Suprapubic skin (tissue), 4 donors: ENCODE data around the gene TGM2. TPM values are rescaled to one million over a fixed set of nuclear protein-coding genes. Genes with fewer than 3 reads are reported as not detected.

Source experiments
- DNase-seq, 2 donors: peaks; one replicate each; pipeline ENCODE4 v3.0.0-alpha.2; 2019; ENCODE audit warnings: low spot score in 2 of 2
- H3K27ac ChIP-seq: fragments of 200-600 bp; sonication (generic); one replicate; pipeline ENCODE4 v1.5.1; 2019
- H3K27me3 ChIP-seq: fragments of 200-600 bp; sonication (generic); one replicate; pipeline ENCODE4 v1.5.1; 2019
- H3K36me3 ChIP-seq: fragments of 200-600 bp; sonication (generic); one replicate; pipeline ENCODE4 v1.5.1; 2019
- H3K4me1 ChIP-seq: fragments of 200-600 bp; sonication (generic); one replicate; pipeline ENCODE4 v1.5.1; 2019
- H3K4me3 ChIP-seq: fragments of 200-600 bp; sonication (generic); one replicate; pipeline ENCODE4 v1.5.1; 2019; ENCODE audit warnings: mild to moderate bottlenecking
- H3K9me3 ChIP-seq: fragments of 200-600 bp; sonication (generic); one replicate; pipeline ENCODE4 v1.5.1; 2019
- CTCF ChIP-seq, 2 donors: fragments of 200-600 bp in 1 of 2; fragments of 450-650 bp in 1 of 2; sonication (generic) in 1 of 2; IDR thresholded peaks; one replicate each; pipeline ENCODE4 v1.5.1; 2016 to 2019; ENCODE audit warnings: antibody characterized with exemption in 2 of 2, mild to moderate bottlenecking in 1 of 2, moderate library complexity in 1 of 2
- EP300 ChIP-seq: sonication (generic); formaldehyde crosslinking; IDR thresholded peaks from one replicate; pipeline ENCODE4 v1.6.1; 2017; ENCODE audit warnings: antibody characterized with exemption
- POLR2A ChIP-seq, 2 donors: fragments of 450-650 bp; IDR thresholded peaks; one replicate each; pipeline ENCODE4 v1.6.1; 2017; ENCODE audit warnings: antibody characterized with exemption in 2 of 2, mild to moderate bottlenecking in 2 of 2, moderate library complexity in 2 of 2
- POLR2AphosphoS5 ChIP-seq, 3 donors: sonication (generic); formaldehyde crosslinking; IDR thresholded peaks; one replicate each; pipeline ENCODE4 v1.6.1; 2017; ENCODE audit warnings: antibody characterized with exemption in 3 of 3
- whole genome bisulfite sequencing: methylation state at CpG from one replicate; pipeline ENCODE4 v1.1.5; 2018; 5-methylcytosine and 5-hydroxymethylcytosine counted together
- total RNA-seq, 4 donors: library from RNA; depleted of rRNA; stranded (reverse); fragments of >200 nt; gene quantifications; one replicate each; pipeline ENCODE4 v1.1.0, GENCODE V29; 2016

The TGM2 gene
- total RNA-seq, 4 donors from 2014 or later: 1.5 to 6.6 (median 3.8) TPM

DNA sequence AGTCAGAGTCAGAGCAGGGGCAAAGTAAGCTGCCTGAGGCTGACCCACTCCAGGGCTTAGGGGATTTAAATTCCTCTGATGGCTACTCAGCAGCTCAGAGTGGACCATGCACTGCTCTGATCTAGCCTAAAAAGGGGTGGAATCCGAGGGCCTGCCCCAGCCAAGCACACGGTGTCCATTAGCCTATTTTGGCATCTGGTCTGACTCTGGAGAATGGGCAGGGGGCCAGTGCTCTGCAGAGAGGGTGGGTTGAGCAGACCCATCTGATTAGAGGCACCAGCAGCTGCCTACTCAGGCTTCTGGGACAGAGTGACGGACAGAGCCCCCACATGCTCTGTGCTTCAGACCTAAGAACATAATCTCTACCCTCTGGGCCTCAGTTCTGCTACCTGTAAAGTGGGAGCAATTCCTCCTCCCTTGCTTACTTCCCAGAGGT is 25.9 kb upstream of the TGM2 start:
- H3K27ac ChIP-seq: no peak overlapping the region
- peaks cover 7% of the 10 kb centered on the region for H3K27me3 ChIP-seq
- no peak overlapping the region for H3K4me3 ChIP-seq
- no peaks in the 10 kb centered on the region for H3K36me3 ChIP-seq
- H3K9me3 ChIP-seq: no peaks in the 10 kb centered on the region
- DNase-seq: no peak
- TF ChIP-seq POLR2A (IDR thresholded peaks at IDR 0.05) (no peak), POLR2AphosphoS5 (IDR thresholded peaks at IDR 0.05) (no peak), EP300 (no peak), CTCF (IDR thresholded peaks at IDR 0.05) (no peak)
- WGBS: 75% methylated on average over 2 of the region's 3 CpGs
- H3K4me1 ChIP-seq: peaks cover 4% of the 10 kb centered on the region

DNA sequence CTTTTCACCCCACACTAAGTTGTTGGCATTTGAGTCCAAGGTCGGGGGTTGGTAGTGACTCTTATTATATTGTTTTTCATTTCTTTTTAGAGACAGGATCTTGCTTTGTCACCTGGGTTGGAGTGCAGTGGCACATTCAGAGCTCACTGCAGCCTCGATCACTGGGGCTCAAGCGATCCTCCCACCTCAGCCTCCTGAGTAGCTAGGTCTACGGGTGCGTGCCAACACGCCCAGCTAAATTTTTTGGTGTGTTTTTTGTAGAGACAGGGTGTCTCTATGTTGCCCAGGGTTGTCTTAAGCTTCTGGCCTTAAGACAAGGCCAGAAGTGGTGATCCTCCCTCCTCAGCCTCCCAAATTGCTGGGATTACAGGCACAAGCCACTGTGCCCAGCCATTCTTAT is 25.1 kb upstream of the TGM2 start:
- Histone ChIP-seq H3K27ac (no peak overlapping the region), H3K9me3 (no peaks in the 10 kb centered on the region), H3K4me1 (no peaks in the 10 kb centered on the region), H3K36me3 (no peaks in the 10 kb centered on the region), H3K27me3 (peaks cover 2% of the 10 kb centered on the region), H3K4me3 (no peak overlapping the region)
- 95% methylated on average over 6 of the region's 6 CpGs for WGBS
- DNase-seq: no peak
- TF ChIP-seq POLR2AphosphoS5 (IDR thresholded peaks at IDR 0.05): no peak
- TF ChIP-seq EP300: no peak
- TF ChIP-seq CTCF (IDR thresholded peaks at IDR 0.05): no peak
- TF ChIP-seq POLR2A (IDR thresholded peaks at IDR 0.05): no peak

GRCh38 chr20:38187517-38187916 is 22.4 kb upstream of the TGM2 start:
- Histone ChIP-seq H3K4me3 (no peak overlapping the region), H3K4me1 (no peaks in the 10 kb centered on the region), H3K27ac (no peak overlapping the region), H3K27me3 (peaks cover 5% of the 10 kb centered on the region), H3K9me3 (no peaks in the 10 kb centered on the region), H3K36me3 (no peaks in the 10 kb centered on the region)
- no peak for DNase-seq
- WGBS: 78% methylated on average over 5 of the region's 5 CpGs
- TF ChIP-seq EP300 (no peak), POLR2A (IDR thresholded peaks at IDR 0.05) (no peak), POLR2AphosphoS5 (IDR thresholded peaks at IDR 0.05) (no peak), CTCF (IDR thresholded peaks at IDR 0.05) (peak in 1 of 2 donors; percentile 14)

DNA sequence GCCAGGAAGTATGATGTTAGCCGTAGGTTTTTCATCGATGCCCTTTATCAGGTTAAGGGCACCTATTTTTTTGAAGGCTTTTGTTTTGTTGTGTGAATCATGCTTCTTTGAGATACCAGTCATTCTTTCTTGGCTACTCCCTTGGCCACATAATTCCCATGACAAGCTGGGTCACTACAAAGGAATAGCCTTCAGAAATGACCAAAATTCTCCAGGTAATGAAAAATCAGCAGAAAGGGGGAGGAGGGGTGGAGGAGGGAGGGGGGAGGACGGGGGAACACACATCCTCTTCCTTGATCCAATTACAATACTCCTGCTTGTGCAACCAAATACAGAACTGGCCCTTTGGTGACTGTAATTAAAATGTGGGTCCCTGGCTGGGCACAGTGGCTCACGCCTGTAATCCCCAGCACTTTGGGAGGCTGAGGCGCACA is 21.7 kb upstream of the TGM2 start:
- H3K36me3 ChIP-seq: no peaks in the 10 kb centered on the region
- no peaks in the 10 kb centered on the region for H3K9me3 ChIP-seq
- TF ChIP-seq EP300 (no peak), POLR2A (IDR thresholded peaks at IDR 0.05) (no peak), CTCF (IDR thresholded peaks at IDR 0.05) (no peak)
- H3K4me3 ChIP-seq: no peak overlapping the region
- WGBS: 74% methylated on average over 5 of the region's 5 CpGs
- no peak for DNase-seq
- H3K27ac ChIP-seq: no peak overlapping the region
- peaks cover 5% of the 10 kb centered on the region for H3K27me3 ChIP-seq
- no peaks in the 10 kb centered on the region for H3K4me1 ChIP-seq

- TF ChIP-seq POLR2AphosphoS5 (IDR thresholded peaks at IDR 0.05) (no peak), EP300 (no peak), CTCF (IDR thresholded peaks at IDR 0.05) (no peak), POLR2A (IDR thresholded peaks at IDR 0.05) (no peak)
- DNase-seq: no peak
Observed at GRCh38 chr20:38184101-38184500, 19.0 kb upstream of the TGM2 start.

More at GRCh38 chr20:38184101-38184500, 19.0 kb upstream of the TGM2 start:
- Histone ChIP-seq H3K4me1 (no peaks in the 10 kb centered on the region), H3K4me3 (no peak overlapping the region), H3K36me3 (no peaks in the 10 kb centered on the region), H3K9me3 (no peaks in the 10 kb centered on the region), H3K27ac (no peak overlapping the region), H3K27me3 (peaks cover 5% of the 10 kb centered on the region)
- 36% methylated on average over 8 of the region's 8 CpGs for WGBS
